Activated CD8-positive, alpha-beta memory T cell treated with anti-CD3 and anti-CD28 coated beads, Interleukin-2, amount 50 U/mL, for 1 hour (primary cell): ENCODE results near the gene CLNK.
"Not testable (repeated sequence)": the region's sequence is repeated elsewhere in the genome, so short reads cannot be mapped to it uniquely, and the experiment has no call there.

Experiments used
- DNase-seq: peaks from one replicate; pipeline ENCODE4 v3.0.0-alpha.2; 2020; ENCODE audit errors: extremely low read depth

CLNK gene

DNA sequence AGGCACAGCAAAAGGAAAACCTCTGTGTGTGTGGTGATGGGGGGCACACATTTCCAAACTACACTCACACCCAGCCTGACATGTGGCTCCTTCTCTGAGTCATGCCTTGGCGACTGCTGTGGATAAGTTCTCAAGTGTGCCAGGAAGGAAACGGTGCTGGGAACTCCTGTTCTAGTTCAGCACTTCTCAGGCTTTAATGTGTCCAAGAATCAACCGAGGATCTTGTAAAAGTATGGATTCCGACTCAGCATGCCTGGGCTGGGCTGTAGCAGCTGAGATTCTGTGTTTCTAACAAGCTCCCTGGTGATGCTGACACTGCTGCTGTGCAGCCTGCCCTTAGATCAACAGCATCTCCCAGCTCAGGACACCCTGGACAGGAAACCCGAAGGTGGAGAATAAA lies 20.2 kb downstream of the CLNK start:
- no peak for DNase-seq

DNA sequence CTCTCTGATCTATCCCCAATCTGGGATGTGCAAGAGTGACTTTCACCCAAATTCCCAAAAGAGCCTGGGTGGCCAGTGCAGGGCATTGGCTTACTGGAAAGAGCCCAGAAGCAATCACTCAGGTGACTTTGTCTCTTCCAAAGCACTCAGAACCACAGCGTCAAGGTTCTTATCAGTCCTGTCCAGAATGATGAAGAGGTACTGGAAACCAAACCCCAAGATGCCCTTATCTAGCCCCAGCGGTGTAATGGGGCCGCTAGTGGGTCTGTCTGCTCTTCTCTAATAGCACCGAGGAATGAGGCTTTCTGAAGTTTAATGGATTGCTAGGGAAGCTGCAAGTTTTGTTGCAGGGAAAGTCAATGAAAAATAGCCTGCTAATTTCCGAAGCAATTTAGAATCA lies 21.6 kb downstream of the CLNK start:
- DNase-seq = no peak

DNA sequence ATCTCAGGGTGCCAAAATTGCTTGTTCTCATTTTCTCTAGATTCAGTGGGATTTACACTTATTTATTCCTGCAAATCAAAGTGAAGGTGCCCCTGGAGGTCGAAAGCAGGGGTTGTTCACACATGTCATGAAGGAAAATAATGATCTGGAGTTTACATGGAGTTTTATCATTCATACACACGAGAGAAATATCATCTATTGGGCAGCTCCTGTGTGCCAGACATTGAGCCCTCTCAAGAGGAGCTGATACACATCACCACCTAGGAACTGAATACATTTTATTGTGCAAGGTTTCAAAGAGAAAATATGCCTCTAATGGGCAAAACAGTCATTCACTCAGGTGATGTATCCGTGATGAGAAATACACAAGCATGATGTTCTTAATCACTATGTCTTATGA lies 23.5 kb downstream of the CLNK start:
- DNase-seq = no peak

DNA sequence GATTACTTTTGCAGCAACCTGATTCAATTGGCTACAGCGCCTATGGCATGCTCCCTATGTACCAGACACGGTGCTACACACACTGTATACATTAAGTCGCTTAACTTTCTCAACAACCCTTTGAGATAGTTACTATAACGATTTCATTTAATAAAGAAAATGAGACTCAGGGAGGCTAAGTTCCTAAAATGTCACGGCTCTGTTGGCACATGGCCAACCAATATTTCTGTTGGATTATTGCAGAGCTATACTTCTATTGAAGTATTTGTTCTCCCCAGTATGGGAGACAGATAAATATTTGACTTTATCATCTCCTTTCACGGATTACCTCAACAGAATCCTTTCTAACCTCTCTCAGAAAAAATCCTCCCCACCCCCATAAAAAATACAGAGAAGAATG lies 25.3 kb downstream of the CLNK start:
- DNase-seq = no peak

DNA sequence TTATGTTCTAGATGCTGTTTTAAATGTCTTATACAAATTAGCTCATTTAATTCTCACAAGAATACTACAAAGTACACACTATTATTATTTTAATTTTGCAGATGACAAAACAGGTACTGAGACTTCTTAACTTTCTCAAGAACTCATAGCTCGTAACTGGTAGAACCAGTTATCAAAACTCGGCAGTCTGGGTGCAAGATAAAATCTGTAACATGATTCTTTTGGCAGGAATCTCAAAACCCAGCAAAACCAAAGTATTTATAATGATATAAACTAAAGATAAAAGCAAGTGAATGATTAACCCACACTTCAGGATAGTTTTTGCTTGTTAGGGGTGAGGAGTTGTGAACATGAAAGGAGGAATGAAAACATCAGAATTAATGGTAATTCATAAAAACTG lies 27.6 kb downstream of the CLNK start:
- no peak for DNase-seq

DNA sequence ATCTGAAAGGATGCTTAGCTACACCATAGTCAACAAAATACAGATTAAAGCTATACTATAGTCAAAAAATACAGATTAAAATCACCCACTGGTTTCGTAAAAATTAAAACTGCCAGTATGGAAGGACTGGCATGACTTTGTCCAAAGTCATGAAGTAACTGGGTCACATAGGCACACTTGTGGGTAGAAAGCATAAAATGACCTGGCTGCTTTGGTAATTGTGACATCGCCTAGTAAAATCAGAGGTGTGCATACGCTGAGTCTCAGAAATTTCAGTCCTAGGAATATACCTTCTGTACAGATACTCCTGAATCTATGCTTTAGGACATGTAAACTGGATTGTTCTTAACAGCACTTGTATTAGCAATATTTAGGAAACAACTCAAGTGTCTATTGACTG lies 28.1 kb downstream of the CLNK start:
- DNase-seq = no peak

DNA sequence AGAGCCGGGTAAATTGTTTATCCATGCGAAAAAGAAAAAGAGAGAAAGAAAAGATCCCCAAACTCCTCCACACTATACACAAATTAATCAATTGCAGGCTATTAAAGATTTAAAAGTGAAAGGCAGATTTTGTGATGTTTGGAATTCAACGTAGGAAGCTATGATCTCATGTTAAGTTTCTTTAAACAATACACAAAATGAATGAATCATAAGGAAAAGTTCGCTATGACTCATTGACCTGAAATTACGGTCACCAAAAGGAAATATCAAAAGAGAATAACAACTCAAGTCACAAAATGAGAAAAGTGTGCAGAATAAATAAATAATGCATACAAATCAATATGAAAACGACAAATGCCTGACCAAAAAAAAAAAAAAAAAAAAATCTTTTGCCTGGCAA lies 28.6 kb downstream of the CLNK start:
- no peak for DNase-seq

DNA sequence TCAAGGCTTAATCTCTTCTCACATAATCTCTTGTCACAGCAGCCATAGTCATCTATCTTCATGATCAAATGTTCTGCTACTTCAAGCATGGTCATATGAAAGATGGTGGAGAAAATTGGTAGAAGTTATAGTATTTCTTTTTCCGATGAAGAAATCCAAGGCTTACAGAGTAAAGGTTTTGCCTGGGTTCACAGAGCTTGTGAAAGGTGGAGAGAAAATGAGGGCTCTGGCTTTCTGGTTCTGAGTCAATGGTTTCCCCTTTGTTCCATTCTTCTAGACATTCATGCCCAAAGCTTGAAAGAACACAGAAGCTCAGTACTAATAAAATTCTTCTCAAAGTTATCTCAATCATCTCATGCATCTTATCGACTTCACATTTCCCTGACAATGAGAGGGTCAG lies 36.1 kb downstream of the CLNK start:
- no peak for DNase-seq

DNA sequence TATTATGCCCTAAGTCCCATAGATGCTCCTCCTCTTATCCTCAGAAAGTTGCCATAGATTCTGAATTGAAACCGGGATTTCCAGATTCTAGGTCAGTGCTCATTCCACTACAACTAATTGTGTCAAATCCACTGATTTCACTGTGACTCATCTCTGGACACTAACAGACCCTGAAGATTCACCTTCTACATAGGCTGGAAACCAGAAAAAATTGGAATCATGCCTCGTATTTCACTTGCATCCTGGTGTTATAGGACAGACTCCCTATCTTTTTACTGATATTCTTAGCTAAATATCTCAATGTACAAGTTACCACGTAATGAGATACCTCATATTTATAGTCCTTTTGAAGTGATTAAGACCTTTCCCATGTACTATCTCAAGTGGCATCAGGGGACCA lies 36.7 kb downstream of the CLNK start:
- no peak for DNase-seq

DNA sequence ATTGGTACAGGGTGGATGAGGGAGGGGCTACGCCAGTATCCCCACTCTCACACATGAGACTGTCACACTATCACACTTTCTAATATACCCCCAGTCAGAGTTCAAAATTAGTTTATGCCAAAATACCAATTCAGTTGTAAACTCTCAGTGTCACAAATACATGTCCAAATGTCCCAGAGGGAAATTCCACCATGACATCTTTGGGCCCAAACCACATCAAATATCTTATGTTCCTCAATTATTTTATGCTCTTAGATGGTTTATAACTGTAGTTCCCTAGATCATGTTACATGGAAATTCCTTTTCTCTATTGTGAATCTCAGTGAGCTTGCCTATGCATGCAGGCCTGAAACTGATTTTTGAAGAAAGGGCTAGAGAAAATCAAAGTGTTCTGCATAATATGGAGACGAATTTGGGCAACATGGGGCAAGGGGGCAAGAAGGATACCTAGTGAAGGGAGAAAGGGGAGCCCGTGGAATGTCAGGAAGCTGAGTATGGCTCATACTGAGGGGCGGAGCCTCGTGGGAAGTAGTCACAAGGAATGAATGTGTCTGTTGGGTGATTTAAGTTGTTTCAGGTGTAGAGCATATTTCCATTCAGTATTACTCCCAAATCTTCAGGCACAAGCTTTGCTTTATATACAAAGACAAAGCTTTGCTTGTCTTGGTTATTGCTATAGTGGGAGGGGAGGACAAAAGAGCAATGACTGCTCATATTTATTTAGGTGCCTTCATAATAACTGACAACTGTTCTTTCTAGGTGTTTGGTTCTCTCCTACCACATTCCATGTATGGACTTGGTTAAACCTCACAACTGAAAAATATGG lies 40.8 kb downstream of the CLNK start:
- no peak for DNase-seq

DNA sequence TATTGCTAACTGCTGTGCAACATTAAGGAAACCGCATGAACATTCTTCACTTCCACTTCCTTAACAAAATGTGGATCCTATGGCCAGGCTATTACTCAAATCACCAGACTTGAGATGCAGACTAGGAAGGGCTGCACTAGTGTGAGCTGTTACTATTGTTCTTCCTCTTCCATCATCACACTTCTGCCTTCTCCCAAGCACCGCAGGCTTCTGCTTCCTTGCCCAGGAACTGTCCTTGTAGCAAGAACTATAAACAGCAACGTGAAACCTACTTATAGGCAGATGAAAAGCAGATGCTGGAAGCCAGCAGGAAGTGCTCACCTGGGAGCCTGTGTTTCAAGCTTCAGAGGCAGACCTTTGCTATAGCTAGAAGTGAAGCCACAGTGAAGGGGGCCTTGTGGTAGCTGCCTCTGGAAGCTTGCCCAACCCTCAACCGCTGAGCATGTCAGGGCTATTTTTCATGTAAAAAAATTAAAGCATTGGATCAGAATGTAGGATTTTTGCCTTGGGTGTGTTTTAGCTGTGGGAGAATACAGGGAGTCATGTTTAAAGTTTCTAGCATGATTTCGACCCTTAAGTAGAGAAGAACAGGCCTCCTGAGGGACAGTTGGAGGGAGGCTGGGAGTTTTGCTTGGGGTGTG lies 43.9 kb downstream of the CLNK start:
- no peak for DNase-seq

DNA sequence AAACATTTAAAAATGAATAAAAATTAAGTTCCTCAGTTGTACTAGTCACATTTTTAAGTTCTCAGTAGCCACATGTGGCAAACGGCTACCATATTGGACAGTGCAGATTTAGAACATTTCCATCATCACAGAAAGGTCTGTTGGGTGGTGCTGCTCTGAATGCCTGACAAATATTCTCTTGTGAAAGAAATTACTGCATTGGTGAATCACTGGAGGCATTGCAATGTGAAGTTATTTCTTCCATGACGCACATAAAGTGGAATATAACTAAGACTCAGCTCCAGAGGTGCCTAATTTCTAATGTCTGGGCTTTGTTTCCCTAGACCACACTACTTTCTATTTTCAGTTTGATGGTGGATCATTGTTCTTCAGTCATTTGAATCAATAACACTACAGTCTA lies 44.9 kb downstream of the CLNK start:
- DNase-seq = no peak

DNA sequence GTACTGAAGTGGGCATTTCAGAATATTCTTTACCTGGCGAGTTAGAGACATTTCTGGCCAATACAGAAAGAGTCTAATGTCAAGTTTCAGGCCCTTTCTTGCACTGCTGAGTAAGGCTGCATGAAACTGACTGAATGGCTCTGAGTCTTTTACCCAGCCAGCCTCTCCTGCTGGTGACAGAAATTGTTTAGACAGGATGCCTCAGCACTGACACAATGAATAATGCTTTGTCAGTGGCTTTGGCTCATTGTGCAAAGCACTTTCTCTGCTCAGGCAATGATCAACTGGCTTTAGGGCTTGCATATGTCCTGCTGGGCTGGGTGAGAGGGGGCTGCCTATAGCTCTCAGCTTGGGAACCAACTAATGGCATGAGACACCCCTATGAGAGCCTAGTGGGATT lies 45.5 kb downstream of the CLNK start:
- DNase-seq = no peak

DNA sequence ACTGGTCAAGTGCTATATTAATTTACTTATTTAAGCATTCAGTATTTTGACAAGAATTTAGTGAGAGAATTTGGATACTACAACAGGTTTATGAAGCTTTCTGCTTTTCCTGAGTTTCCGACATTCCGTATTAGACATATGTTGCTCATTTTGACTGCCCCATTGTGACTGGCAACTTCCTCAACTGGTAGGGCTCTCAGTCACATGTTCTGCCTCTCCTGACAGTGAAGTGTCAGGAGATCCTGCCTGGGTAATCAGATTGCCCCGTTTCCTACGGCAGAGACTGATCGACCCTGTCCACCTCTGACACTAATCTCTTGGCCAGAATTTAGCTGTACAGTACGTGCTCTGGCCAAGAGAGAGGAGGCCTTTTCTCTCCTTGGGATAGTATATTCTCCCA lies 49.5 kb downstream of the CLNK start:
- no peak for DNase-seq

DNA sequence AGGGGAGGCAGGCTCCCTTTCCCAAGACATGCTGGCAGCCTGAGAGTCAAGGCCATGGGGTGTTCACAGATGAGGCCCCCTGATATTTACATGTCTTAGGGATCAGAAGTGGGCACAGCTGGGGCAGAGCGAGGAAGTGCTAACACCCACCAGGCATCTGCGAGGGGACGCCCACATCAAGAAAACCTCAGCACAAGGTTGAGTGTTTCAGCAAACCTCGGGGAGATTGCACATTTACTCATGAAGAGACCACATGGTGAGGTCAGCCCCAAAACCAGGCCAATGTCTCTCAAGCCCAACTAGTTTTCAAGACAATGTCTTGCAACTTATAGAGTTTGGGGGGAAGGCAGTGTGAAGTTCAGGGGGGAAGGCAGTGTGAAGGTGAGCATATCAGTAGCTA lies 55.2 kb downstream of the CLNK start:
- DNase-seq = no peak

DNA sequence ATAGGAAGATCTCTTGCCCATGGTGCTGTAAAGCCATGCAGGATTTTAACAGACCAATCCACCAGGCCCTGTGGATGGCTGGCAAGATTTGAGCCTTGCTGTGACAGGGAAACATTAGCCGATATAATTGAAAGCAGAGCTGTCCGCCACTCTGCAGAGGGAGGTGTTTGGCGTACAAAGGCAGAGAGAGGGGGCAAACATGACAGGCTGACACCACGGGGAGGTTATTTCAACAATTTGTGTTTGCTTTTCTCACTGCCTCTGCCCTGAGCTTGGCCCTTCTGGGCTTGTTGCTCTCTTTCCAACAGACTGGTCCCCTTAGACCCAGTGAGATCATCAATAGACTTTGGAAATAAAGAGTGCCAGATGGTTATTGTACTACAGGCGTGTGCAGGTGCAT lies 59.4 kb downstream of the CLNK start:
- DNase-seq = no peak

DNA sequence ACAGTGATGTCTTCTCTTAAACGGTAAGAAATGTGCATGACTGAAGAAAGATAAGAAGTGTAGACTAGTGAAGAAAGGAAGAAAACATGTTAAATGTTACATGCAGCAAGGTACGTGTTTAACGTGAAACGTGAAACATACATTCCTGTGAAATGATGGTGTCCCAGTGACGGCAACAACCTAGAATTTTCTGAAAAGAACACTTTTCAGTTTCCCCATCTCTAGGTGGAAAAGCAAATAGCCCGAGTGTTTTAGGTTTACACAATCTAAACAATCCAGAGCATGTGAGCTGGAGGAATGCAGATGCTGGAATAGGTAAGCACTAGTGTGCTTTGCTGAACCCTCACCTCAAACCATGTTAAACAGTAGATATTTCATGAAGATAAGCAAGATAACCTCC lies 60.7 kb downstream of the CLNK start:
- DNase-seq = no peak

DNA sequence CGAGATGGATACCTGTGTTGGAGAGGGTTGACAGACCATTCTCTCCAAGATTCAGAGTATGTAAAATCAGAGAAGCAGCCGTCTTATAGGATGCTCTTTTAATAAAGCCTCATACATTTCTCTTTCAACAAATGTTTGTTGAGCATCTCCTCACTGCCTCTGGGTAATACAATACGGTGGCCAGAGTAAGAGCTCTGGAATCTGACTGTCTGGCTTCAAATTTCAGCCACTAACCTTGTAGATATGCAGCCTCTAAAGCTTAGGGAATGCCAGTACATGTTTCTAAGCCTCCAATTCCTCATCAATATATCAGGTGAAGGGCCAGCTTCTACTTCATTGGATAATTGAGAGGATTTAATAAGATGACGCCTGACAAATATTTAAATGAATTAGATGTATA lies 61.3 kb downstream of the CLNK start:
- no peak for DNase-seq

DNA sequence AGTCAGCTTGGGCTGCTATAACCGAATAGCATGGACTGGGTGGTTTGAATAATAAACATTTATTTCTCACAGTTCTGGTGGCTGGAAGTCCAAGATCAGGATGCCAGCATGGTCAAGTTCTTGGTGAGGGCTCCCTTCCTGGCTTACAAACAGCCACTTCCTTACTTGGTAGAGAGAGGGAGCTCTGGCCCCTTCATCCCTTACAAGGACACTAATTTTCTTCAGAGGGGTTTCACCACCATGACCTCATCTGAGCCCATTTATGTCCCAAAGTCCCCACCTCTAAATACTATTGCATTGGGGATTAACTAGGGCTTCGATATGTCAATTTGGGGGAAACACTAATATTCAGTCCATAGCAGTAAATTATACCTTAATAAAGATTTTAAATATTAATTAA lies 61.8 kb downstream of the CLNK start:
- DNase-seq = no peak

DNA sequence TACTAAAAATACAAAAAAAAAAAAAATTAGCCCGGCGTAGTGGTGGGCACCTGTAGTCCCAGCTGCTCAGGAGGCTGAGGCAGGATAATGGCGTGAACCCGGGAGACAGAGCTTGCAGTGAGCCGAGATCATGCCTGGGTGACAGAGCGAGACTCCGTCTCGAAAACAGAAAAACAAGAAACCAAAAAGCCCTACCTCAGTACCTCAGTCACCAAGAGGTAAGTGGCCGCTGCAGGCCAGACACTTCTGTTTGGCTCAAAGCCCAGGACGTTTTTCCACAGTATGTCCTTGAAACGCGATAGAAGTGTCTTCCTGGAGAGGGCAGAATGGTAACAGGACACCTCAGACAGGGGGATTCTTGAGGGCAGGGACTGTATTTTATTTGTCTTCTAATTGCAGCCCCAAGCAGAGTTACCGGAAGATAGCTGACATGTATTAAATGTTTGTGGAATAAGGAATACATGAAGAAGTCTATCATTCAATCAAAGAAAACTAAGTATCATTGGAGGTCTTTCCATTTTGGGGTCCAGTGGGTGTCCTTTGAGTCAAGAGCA lies 63.6 kb downstream of the CLNK start:
- DNase-seq = no peak

DNA sequence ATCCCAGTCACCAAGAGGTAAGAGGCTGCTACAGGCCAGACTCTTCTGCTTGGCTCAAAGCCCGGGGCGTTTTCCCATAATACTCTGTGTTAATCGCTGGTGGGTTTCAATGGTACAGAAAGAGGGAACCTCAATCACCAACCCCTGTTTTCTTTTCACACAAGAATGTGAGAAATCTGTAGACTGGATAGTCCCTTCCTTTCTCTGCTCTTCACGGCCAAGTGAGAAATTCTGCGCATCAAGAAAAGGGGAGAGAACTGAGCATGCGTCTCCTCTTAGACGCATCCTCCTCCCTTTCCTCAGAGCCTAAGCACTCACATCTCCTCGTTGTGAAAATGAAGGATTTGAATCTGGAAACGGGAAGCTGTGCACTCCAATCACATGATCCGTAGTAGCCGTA lies 64.7 kb downstream of the CLNK start:
- DNase-seq = no peak

DNA sequence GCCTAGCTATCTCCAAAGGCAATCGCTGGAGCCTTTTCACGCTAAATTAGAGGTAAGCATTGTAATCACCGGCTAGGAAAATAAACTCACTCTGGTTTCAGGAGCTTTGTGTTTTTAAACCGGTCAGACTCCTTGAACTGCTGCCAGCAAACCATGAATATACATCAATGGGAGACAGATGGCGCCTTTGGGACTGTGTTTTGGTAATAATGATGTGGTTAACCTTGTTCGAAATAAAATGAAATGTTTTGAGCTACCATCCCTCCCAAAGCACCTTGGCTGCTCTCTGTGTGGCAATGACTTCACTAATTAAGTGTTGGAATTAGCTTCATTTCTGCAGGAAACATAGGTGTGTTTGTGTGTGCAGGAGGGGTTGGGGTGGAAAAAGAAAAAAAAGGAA lies 65.3 kb downstream of the CLNK start:
- no peak for DNase-seq

DNA sequence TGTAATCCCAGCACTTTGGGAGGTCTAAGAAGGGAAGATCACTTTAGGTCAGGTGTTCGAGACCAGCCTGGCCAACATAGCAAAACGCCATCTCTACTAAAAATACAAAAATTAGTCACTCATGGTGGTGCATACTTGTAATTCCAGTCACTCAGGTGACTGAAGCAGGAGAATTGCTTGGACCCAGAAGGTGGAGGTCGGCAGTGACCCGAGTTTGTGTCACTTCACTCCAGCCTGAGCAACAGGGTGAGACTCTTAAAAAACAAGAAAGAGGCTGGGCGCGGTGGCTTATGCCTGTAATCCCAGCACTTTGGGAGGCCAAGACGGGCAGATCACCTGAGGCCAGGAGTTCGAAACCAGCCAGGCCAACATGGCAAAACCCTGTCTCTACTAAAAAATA lies 69.6 kb downstream of the CLNK start:
- DNase-seq = not testable (repeated sequence)
